ENCODE data around the gene WWC1.

DNA sequence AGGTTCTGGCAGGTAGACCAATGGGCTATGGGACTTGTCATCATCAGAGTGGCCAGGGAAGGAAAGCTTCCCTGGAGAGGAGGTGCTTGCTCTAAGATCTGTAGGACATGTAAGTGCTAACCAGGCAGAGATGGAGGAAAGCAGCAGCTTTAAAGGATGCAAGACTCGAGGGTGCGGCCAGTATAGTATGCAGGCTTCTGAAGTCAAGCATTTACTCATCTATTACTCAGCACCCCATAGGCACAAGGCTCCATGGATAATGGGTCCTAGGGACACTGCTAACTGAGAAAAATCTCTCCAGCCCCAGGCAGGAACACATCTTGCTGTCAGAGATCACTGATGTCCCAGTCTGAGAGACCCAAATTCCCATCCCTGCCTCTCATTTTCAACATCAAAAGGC is 49.7 kb downstream of the WWC1 start:
- TF ChIP-seq EZH2 (IDR thresholded peaks at IDR 0.05; ENCODE audit: borderline replicate concordance, low read length), result no peak
- TF ChIP-seq, protein P1, sequence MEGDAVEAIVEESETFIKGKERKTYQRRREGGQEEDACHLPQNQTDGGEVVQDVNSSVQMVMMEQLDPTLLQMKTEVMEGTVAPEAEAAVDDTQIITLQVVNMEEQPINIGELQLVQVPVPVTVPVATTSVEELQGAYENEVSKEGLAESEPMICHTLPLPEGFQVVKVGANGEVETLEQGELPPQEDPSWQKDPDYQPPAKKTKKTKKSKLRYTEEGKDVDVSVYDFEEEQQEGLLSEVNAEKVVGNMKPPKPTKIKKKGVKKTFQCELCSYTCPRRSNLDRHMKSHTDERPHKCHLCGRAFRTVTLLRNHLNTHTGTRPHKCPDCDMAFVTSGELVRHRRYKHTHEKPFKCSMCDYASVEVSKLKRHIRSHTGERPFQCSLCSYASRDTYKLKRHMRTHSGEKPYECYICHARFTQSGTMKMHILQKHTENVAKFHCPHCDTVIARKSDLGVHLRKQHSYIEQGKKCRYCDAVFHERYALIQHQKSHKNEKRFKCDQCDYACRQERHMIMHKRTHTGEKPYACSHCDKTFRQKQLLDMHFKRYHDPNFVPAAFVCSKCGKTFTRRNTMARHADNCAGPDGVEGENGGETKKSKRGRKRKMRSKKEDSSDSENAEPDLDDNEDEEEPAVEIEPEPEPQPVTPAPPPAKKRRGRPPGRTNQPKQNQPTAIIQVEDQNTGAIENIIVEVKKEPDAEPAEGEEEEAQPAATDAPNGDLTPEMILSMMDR (IDR thresholded peaks at IDR 0.05; ENCODE audit: low read length), result no peak
